OCI-LY3 (cell line): ENCODE results near the gene LSMEM2.
A peak's percentile ranks its signal among the peaks of the same experiment; 100 is the strongest.
"Not testable (repeated sequence)": the region's sequence is repeated elsewhere in the genome, so short reads cannot be mapped to it uniquely, and the experiment has no call there.

ENCODE experiments used
- H2AFZ ChIP-seq: fragments of 200-600, 300-600 bp; shearing (Covaris generic); 2 replicates; pipeline ENCODE4 v1.6.0; 2014; ENCODE audit warnings: antibody characterized with exemption, low read depth, low read length
- H3K27ac ChIP-seq: fragments of 200-600, 300-600 bp; sonication (generic); 2 replicates; pipeline ENCODE4 v1.5.1; 2014; ENCODE audit warnings: mild to moderate bottlenecking, low read length, moderate library complexity, mixed read lengths
- H3K27me3 ChIP-seq: fragments of 200-600, 300-600 bp; sonication (generic); 2 replicates; pipeline ENCODE4 v1.6.1; 2014; ENCODE audit warnings: low read depth, low read length, mixed read lengths
- H3K36me3 ChIP-seq: fragments of 200-600, 300-600 bp; sonication (generic); replicated peaks from 2 replicates; pipeline ENCODE3; 2014; ENCODE audit warnings: low read depth, low read length, mixed read lengths
- H3K4me1 ChIP-seq: fragments of 300-600, 200-600 bp; sonication (generic); 2 replicates; pipeline ENCODE4 v1.6.1; 2014; ENCODE audit warnings: low read length, mixed read lengths
- H3K4me2 ChIP-seq: fragments of 200-600, 300-600 bp; sonication (generic); 2 replicates; pipeline ENCODE4 v1.6.1; 2014; ENCODE audit warnings: low read length, mixed read lengths
- H3K4me3 ChIP-seq: fragments of 300-600, 200-600 bp; sonication (generic); 2 replicates; pipeline ENCODE4 v1.5.1; 2014; ENCODE audit warnings: antibody characterized with exemption, mild to moderate bottlenecking, low read length, moderate library complexity
- H3K79me2 ChIP-seq: fragments of 300-600, 200-600 bp; shearing (Covaris generic); 2 replicates; pipeline ENCODE4 v1.6.1; 2014; ENCODE audit warnings: mild to moderate bottlenecking, low read length, mixed read lengths
- H3K9ac ChIP-seq: fragments of 300-600, 200-600 bp; shearing (Covaris generic); 2 replicates; pipeline ENCODE4 v1.6.0; 2014; ENCODE audit warnings: mild to moderate bottlenecking, low read length, moderate library complexity
- H3K9me3 ChIP-seq: fragments of 200-600, 300-600 bp; shearing (Covaris generic); 2 replicates; pipeline ENCODE4 v1.6.1; 2014; ENCODE audit warnings: low read length, mixed read lengths; ENCODE audit not compliant: insufficient read depth
- H4K20me1 ChIP-seq: fragments of 200-600, 300-600 bp; sonication (generic); 2 replicates; pipeline ENCODE4 v1.6.1; 2016; ENCODE audit warnings: low read length, mixed read lengths; ENCODE audit not compliant: insufficient read depth
- EZH2phosphoT487 ChIP-seq: fragments of 200-600 bp; shearing (Covaris generic); IDR thresholded peaks from 2 replicates; pipeline ENCODE4 v1.6.1; 2018; ENCODE audit warnings: antibody characterized with exemption, mixed run types, low read depth
- TF ChIP-seq, protein P1 (sequence below): fragments of 200-600, 300-600 bp; sonication (generic); IDR thresholded peaks from 2 replicates; pipeline ENCODE4 v1.5.1; 2014; ENCODE audit warnings: antibody characterized with exemption, low read length, low read depth

The LSMEM2 gene

DNA sequence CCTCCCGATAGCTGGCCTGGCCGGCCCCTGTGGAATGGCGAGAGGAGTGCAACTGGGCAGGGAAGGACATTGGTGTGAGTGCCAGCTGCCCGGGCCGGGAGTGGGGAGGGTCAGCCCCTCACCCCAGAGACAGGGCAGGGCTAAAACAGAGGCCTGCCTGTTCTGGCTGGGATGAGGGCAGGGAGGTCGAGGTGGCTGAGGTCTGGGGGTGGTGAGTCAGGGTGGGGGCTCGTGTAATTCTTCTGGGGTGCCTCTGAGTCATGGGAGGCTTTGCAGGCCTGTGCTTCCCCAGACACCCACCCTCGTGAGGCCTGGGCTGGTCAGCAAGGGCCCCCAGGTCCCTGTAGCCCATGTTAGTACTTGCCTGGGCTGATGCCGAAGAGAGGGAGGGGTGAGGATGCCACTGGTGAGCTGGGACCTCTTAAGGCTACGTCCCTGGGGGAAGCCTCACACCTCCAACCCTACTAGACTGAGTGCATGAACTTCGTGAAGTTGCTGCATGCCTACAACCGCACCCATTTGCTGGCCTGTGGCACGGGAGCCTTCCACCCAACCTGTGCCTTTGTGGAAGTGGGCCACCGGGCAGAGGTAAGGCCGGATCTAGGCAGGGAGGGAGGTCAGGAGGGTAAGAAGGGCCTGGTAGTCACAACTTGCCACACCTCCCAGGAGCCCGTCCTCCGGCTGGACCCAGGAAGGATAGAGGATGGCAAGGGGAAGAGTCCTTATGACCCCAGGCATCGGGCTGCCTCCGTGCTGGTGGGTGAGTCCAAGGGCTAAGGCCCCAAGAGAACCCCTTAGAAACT lies 8.3 kb upstream of the LSMEM2 start:
- Histone ChIP-seq H3K36me3 (no peaks in the 10 kb centered on the region), H3K4me2 (no peak overlapping the region), H2AFZ (no peak overlapping the region), H3K4me1 (peaks cover 9% of the 10 kb centered on the region; the same call in 1 of the 2 replicates), H3K9ac (no peak overlapping the region), H4K20me1 (no peaks in the 10 kb centered on the region), H3K79me2 (no peaks in the 10 kb centered on the region), H3K27ac (no peak overlapping the region), H3K4me3 (no peak overlapping the region), H3K27me3 (peaks cover 30% of the 10 kb centered on the region), H3K9me3 (no peaks in the 10 kb centered on the region)
- TF ChIP-seq, protein P1, sequence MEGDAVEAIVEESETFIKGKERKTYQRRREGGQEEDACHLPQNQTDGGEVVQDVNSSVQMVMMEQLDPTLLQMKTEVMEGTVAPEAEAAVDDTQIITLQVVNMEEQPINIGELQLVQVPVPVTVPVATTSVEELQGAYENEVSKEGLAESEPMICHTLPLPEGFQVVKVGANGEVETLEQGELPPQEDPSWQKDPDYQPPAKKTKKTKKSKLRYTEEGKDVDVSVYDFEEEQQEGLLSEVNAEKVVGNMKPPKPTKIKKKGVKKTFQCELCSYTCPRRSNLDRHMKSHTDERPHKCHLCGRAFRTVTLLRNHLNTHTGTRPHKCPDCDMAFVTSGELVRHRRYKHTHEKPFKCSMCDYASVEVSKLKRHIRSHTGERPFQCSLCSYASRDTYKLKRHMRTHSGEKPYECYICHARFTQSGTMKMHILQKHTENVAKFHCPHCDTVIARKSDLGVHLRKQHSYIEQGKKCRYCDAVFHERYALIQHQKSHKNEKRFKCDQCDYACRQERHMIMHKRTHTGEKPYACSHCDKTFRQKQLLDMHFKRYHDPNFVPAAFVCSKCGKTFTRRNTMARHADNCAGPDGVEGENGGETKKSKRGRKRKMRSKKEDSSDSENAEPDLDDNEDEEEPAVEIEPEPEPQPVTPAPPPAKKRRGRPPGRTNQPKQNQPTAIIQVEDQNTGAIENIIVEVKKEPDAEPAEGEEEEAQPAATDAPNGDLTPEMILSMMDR, result no peak
- TF ChIP-seq EZH2phosphoT487, result no peak

DNA sequence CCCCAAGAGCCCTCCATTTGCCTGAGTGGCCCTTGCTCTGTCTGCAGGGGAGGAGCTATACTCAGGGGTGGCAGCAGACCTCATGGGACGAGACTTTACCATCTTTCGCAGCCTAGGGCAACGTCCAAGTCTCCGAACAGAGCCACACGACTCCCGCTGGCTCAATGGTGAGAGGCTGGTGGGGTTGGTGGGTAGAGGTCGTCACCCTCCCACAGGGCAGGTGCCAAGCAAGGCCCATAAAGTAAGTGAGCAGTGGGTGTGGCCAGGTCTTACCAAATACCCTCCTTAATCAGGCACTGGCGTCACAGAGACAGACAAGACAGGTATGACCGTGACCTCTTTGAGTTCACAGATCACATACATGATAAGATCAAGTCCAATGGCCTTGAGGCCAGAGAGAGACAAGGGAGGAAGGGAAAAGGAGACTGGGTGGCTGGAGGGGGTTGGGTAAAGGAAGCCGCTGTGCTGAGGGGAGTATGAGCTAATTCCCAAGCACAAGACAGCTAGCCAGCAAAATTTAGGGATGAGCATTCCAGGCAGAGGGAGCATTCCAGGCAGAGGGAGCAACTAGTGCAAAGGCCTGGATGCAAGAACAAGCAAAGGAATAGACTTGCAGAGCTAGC lies 7.5 kb upstream of the LSMEM2 start:
- Histone ChIP-seq H3K79me2 (no peaks in the 10 kb centered on the region), H3K9me3 (no peaks in the 10 kb centered on the region), H3K4me1 (peaks cover 9% of the 10 kb centered on the region; the same call in 1 of the 2 replicates), H3K27me3 (peaks cover 26% of the 10 kb centered on the region), H3K36me3 (no peaks in the 10 kb centered on the region), H3K9ac (no peak overlapping the region), H3K27ac (no peak overlapping the region), H2AFZ (no peak overlapping the region), H4K20me1 (no peaks in the 10 kb centered on the region), H3K4me3 (no peak overlapping the region), H3K4me2 (no peak overlapping the region)
- no peak for TF ChIP-seq EZH2phosphoT487
- TF ChIP-seq, protein P1, result no peak

DNA sequence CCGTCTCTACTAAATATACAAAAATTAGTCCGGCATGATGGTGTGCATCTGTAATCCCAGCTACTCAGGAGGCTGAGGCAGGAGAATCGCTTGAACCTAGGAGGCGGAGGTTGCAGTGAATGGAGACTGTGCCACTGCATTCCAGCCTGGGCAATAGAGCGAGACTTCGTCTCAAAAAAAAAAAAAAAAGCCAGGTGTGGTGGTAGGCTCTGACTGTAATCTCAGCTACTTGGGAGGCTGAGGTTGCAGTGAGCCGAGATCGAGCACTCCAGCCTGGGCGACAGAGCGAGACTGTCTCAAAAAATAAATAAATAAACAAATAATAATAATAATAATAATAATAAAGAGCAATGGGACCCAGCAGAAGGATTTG lies 6.4 kb upstream of the LSMEM2 start:
- not testable (repeated sequence) for H4K20me1 ChIP-seq, H3K79me2 ChIP-seq, H3K9me3 ChIP-seq, H3K9ac ChIP-seq, H2AFZ ChIP-seq, H3K4me1 ChIP-seq, H3K4me3 ChIP-seq, H3K36me3 ChIP-seq, H3K27ac ChIP-seq
- H3K4me2 ChIP-seq, result peak overlapping the region; percentile 95; the same call in 1 of the 2 replicates
- peaks cover 15% of the 10 kb centered on the region for H3K27me3 ChIP-seq

DNA sequence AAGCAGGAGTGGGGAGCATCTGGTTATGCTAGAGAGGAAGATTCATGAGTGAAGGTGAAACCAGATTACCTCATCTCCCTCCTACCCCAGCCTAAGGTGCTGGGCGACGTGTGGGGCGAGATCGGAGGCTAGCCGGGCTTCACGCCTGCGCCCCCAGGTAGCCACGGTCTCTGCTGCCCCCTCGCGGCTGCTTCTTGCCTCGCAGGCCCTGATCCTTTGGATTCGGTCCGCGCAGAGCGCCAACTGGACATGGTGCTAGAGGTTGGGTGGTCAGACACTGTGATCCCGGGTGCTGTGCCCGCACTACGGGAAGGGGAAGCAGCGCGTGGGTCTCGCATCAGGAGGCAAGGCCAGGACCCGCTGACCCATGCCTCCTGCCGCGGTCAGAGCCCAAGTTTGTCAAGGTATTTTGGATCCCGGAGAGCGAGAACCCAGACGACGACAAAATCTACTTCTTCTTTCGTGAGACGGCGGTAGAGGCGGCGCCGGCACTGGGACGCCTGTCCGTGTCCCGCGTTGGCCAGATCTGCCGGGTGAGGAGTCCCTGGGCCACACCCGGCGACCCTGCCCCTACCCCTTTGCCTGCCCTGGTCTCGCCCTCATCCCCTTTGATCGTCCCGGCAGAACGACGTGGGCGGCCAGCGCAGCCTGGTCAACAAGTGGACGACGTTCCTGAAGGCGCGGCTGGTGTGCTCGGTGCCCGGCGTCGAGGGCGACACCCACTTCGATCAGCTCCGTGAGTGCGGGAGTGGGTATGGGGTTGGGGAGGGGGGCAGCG lies 5.8 kb upstream of the LSMEM2 start:
- Histone ChIP-seq H3K9ac (peak overlapping the region; percentile 61), H3K79me2 (no peaks in the 10 kb centered on the region), H3K36me3 (no peaks in the 10 kb centered on the region), H3K27me3 (peaks cover 10% of the 10 kb centered on the region; the same call in 1 of the 2 replicates), H2AFZ (peak overlapping the region; percentile 88), H3K9me3 (no peaks in the 10 kb centered on the region), H3K27ac (no peak overlapping the region), H3K4me3 (peak overlapping the region; percentile 75), H3K4me1 (peaks cover 9% of the 10 kb centered on the region; the same call in 1 of the 2 replicates), H4K20me1 (no peaks in the 10 kb centered on the region), H3K4me2 (peak overlapping the region; percentile 95)
- TF ChIP-seq, protein P1, result peak; percentile 98
- TF ChIP-seq EZH2phosphoT487, result no peak
